Measurements from ENCODE around the gene NRL.

DNA sequence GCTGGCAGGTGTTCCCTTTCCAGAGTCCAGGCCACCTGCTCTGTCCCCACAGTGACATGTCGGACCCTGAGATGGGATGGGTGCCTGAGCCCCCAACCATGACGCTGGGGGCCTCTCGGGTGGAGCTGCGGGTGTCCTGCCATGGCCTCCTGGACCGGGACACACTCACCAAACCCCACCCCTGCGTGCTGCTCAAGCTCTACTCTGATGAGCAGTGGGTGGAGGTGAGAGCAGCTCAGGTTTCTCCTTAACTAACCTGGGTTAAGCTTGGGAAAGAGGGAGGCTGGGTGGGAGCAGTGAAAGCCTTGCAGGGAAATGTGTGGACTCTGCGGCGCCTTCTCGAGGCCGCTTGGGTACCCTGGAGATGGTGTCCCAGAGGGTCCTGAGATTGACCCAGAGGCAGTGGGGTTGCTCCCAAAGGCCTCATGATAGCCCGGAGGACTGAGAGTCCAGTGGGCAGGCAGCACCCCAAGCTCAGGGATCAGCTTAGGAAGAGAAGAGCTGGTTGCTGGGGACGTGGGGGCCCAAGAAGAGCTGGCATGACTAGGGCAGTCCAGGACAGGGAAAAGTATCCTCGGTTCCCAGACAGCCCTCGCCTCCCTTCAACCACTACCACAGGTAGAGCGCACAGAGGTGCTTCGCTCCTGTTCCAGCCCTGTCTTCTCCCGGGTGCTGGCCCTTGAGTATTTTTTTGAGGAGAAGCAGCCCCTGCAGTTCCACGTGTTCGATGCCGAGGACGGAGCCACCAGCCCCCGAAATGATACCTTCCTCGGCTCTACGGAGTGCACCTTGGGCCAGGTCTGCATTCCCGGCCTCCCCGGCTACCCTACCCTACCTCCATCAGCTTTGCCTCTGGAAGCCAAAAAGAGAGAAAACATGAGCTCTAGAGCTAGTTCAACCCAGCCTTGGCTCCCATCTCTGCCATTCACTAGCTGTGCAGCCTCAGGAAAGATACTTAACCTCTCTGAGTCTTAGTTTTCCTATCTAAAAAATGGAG, 41.6 kb downstream of the NRL start:
- TF ChIP-seq CTCF (conservative IDR thresholded peaks at IDR 0.05) (no peak), EZH2 (IDR thresholded peaks at IDR 0.05; ENCODE audit: low read depth) (no peak)

All from PC-9 (cell line).